Measurements from ENCODE around the gene CUBN.

GRCh38 chr10:17003151-17003550, 126.5 kb downstream of the CUBN start:
- TF ChIP-seq FOXP1 (CRISPR knock-in tag; IDR thresholded peaks at IDR 0.05; ENCODE audit: borderline replicate concordance) = no peak
- no peak for TF ChIP-seq MLX (CRISPR knock-in tag; IDR thresholded peaks at IDR 0.05)
- no peak for TF ChIP-seq ESRRA (CRISPR knock-in tag; IDR thresholded peaks at IDR 0.05; ENCODE audit: borderline replicate concordance)
- no peak for TF ChIP-seq CTCF (IDR thresholded peaks at IDR 0.05)
- no peak for TF ChIP-seq ZNF512 (CRISPR knock-in tag; IDR thresholded peaks at IDR 0.05; ENCODE audit: borderline replicate concordance)
- no peak for TF ChIP-seq CBFB (CRISPR knock-in tag; IDR thresholded peaks at IDR 0.05; ENCODE audit: low read depth)
- no peak for TF ChIP-seq E2F4 (CRISPR knock-in tag; IDR thresholded peaks at IDR 0.05; ENCODE audit: borderline replicate concordance, low read depth)
- TF ChIP-seq FOXK1 (CRISPR knock-in tag; IDR thresholded peaks at IDR 0.05) = no peak

Data from WTC11 (cell line).